Omental fat pad (tissue), 4 donors: Measurements from ENCODE around the gene ULK1. TPM values are rescaled to one million over a fixed set of nuclear protein-coding genes. Genes with fewer than 3 reads are reported as not detected.

Experiments used
- ATAC-seq: fragments of 150-250 bp; one replicate; pipeline ENCODE4 v1.9.1; 2016; ENCODE audit warnings: mild to moderate bottlenecking, moderate library complexity; ENCODE audit not compliant: low FRiP score
- DNase-seq: peaks from one replicate; pipeline ENCODE4 v3.0.0-alpha.2; 2019; ENCODE audit warnings: low spot score
- total RNA-seq, 4 donors: library from RNA; depleted of rRNA; stranded (reverse); fragments of >200 nt; gene quantifications; one replicate each; pipeline ENCODE4 v1.1.0, GENCODE V29; 2016
- TF ChIP-seq, protein P1 (sequence below), 3 donors: fragments of 450-650 bp; IDR thresholded peaks; one replicate each; pipeline ENCODE4 v1.5.1; 2016 to 2017; ENCODE audit warnings: antibody characterized with exemption in 3 of 3, mild to moderate bottlenecking in 3 of 3, moderate library complexity in 2 of 3

ULK1 gene
- total RNA-seq, 4 donors from 2014 or later, result 7.7 to 24.4 (median 9.4) TPM

- TF ChIP-seq, protein P1, sequence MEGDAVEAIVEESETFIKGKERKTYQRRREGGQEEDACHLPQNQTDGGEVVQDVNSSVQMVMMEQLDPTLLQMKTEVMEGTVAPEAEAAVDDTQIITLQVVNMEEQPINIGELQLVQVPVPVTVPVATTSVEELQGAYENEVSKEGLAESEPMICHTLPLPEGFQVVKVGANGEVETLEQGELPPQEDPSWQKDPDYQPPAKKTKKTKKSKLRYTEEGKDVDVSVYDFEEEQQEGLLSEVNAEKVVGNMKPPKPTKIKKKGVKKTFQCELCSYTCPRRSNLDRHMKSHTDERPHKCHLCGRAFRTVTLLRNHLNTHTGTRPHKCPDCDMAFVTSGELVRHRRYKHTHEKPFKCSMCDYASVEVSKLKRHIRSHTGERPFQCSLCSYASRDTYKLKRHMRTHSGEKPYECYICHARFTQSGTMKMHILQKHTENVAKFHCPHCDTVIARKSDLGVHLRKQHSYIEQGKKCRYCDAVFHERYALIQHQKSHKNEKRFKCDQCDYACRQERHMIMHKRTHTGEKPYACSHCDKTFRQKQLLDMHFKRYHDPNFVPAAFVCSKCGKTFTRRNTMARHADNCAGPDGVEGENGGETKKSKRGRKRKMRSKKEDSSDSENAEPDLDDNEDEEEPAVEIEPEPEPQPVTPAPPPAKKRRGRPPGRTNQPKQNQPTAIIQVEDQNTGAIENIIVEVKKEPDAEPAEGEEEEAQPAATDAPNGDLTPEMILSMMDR (IDR thresholded peaks at IDR 0.05), result no peak
- no peak for DNase-seq
- ATAC-seq, result no peak
These were observed 33.0 kb downstream of the ULK1 start for GRCh38 chr12:131927110-131928079.

GRCh38 chr12:131928080-131928710 is 33.8 kb downstream of the ULK1 start:
- no peak for ATAC-seq
- TF ChIP-seq, protein P1 (IDR thresholded peaks at IDR 0.05), result no peak
- no peak for DNase-seq

- ATAC-seq (peak; percentile 84), DNase-seq (peak; percentile 75)
- TF ChIP-seq, protein P1 (IDR thresholded peaks at IDR 0.05), result no peak
These were observed 34.5 kb downstream of the ULK1 start, which contains the start of gene PUS1 for GRCh38 chr12:131928711-131929580. Gene PUS1 (plus strand): TSS chr12:131929276. CDS start chr12:131929723, 447 bp downstream.

DNA sequence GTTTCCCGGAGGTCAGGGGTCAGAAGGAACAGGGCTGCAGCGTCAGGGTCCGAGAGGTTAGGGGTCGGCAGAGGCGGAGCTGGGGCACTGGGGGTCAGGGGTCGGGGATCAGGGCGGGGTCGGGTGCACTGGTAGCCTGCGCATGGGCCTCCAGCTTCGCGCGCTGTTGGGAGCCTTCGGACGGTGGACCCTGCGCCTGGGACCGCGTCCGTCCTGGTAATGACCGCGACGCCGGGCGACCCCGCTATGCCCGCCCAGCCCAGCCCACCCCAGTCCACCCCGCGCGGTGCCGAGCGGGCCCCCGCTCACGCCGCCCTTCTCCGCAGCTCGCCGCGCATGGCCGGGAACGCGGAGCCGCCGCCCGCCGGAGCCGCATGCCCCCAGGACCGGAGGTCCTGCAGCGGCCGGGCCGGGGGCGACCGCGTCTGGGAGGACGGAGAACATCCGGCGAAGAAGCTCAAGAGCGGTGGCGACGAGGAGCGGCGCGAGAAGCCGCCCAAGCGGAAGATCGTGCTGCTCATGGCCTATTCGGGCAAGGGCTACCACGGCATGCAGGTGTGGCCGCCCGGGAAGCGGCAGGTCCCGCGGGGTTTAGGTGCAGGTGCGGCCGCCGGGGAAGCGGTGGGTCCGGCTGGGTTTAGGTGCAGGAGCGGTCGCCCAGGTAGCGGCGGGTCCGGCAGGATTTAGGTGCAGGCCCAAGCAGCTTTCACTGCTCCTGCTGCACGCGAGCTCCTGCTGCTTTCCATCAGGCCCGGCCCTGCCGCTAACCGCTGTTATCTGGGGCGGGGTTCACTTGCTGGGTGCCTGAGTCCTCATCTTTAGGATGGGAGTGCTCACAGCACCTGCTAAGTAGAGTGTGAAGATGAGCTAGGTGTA is 35.4 kb downstream of the ULK1 start:
- TF ChIP-seq, protein P1 (IDR thresholded peaks at IDR 0.05), result no peak
- ATAC-seq (peak; percentile 20), DNase-seq (no peak)

GRCh38 chr12:131930510-131930909 is 36.1 kb downstream of the ULK1 start:
- no peak for ATAC-seq
- no peak for DNase-seq
- TF ChIP-seq, protein P1 (IDR thresholded peaks at IDR 0.05), result no peak

GRCh38 chr12:131933387-131933786 is 39.0 kb downstream of the ULK1 start:
- DNase-seq, result no peak
- TF ChIP-seq, protein P1 (IDR thresholded peaks at IDR 0.05), result no peak
- no peak for ATAC-seq
